Suprapubic skin (tissue), 4 donors: ENCODE data around the gene CDC42SE2. TPM values are rescaled to one million over a fixed set of nuclear protein-coding genes. Genes with fewer than 3 reads are reported as not detected.

Experiments
- DNase-seq, 2 donors: peaks; one replicate each; pipeline ENCODE4 v3.0.0-alpha.2; 2019; ENCODE audit warnings: low spot score in 2 of 2
- H3K27ac ChIP-seq: fragments of 200-600 bp; sonication (generic); one replicate; pipeline ENCODE4 v1.5.1; 2019
- H3K27me3 ChIP-seq: fragments of 200-600 bp; sonication (generic); one replicate; pipeline ENCODE4 v1.5.1; 2019
- H3K36me3 ChIP-seq: fragments of 200-600 bp; sonication (generic); one replicate; pipeline ENCODE4 v1.5.1; 2019
- H3K4me1 ChIP-seq: fragments of 200-600 bp; sonication (generic); one replicate; pipeline ENCODE4 v1.5.1; 2019
- H3K4me3 ChIP-seq: fragments of 200-600 bp; sonication (generic); one replicate; pipeline ENCODE4 v1.5.1; 2019; ENCODE audit warnings: mild to moderate bottlenecking
- H3K9me3 ChIP-seq: fragments of 200-600 bp; sonication (generic); one replicate; pipeline ENCODE4 v1.5.1; 2019
- CTCF ChIP-seq, 2 donors: fragments of 200-600 bp in 1 of 2; fragments of 450-650 bp in 1 of 2; sonication (generic) in 1 of 2; IDR thresholded peaks; one replicate each; pipeline ENCODE4 v1.5.1; 2016 to 2019; ENCODE audit warnings: antibody characterized with exemption in 2 of 2, mild to moderate bottlenecking in 1 of 2, moderate library complexity in 1 of 2
- EP300 ChIP-seq: sonication (generic); formaldehyde crosslinking; IDR thresholded peaks from one replicate; pipeline ENCODE4 v1.6.1; 2017; ENCODE audit warnings: antibody characterized with exemption
- POLR2A ChIP-seq, 2 donors: fragments of 450-650 bp; IDR thresholded peaks; one replicate each; pipeline ENCODE4 v1.6.1; 2017; ENCODE audit warnings: antibody characterized with exemption in 2 of 2, mild to moderate bottlenecking in 2 of 2, moderate library complexity in 2 of 2
- POLR2AphosphoS5 ChIP-seq, 3 donors: sonication (generic); formaldehyde crosslinking; IDR thresholded peaks; one replicate each; pipeline ENCODE4 v1.6.1; 2017; ENCODE audit warnings: antibody characterized with exemption in 3 of 3
- WGBS: methylation state at CpG from one replicate; pipeline ENCODE4 v1.1.5; 2018; 5-methylcytosine and 5-hydroxymethylcytosine counted together
- total RNA-seq, 4 donors: library from RNA; depleted of rRNA; stranded (reverse); fragments of >200 nt; gene quantifications; one replicate each; pipeline ENCODE4 v1.1.0, GENCODE V29; 2016

CDC42SE2 gene
- total RNA-seq, 4 donors from 2014 or later, result 32.4 to 46.6 (median 36.7) TPM

GRCh38 chr5:131318455-131318854, 54.6 kb downstream of the CDC42SE2 start:
- no peaks in the 10 kb centered on the region for H3K9me3 ChIP-seq
- no peak overlapping the region for H3K27ac ChIP-seq
- H3K36me3 ChIP-seq, result peaks cover 13% of the 10 kb centered on the region
- peaks cover 8% of the 10 kb centered on the region for H3K4me1 ChIP-seq
- H3K4me3 ChIP-seq, result no peak overlapping the region
- DNase-seq, result no peak
- H3K27me3 ChIP-seq, result no peaks in the 10 kb centered on the region
- TF ChIP-seq EP300 (no peak), CTCF (IDR thresholded peaks at IDR 0.05) (no peak), POLR2AphosphoS5 (IDR thresholded peaks at IDR 0.05) (no peak), POLR2A (IDR thresholded peaks at IDR 0.05) (no peak)

- no peak overlapping the region for H3K4me3 ChIP-seq
- peaks cover 13% of the 10 kb centered on the region for H3K36me3 ChIP-seq
- no peaks in the 10 kb centered on the region for H3K9me3 ChIP-seq
- no peak overlapping the region for H3K27ac ChIP-seq
- TF ChIP-seq POLR2AphosphoS5 (IDR thresholded peaks at IDR 0.05) (no peak), POLR2A (IDR thresholded peaks at IDR 0.05) (no peak), CTCF (IDR thresholded peaks at IDR 0.05) (no peak), EP300 (no peak)
- 49% methylated on average over 2 of the region's 2 CpGs for WGBS
- no peaks in the 10 kb centered on the region for H3K27me3 ChIP-seq
- peaks cover 11% of the 10 kb centered on the region for H3K4me1 ChIP-seq
- DNase-seq, result no peak
These were observed 57.2 kb downstream of the CDC42SE2 start for GRCh38 chr5:131321066-131321465.

- Histone ChIP-seq H3K4me1 (peaks cover 11% of the 10 kb centered on the region), H3K27me3 (no peaks in the 10 kb centered on the region), H3K4me3 (no peak overlapping the region), H3K9me3 (no peaks in the 10 kb centered on the region), H3K36me3 (peaks cover 8% of the 10 kb centered on the region), H3K27ac (no peak overlapping the region)
- DNase-seq, result no peak
- 87% methylated on average over 4 of the region's 4 CpGs for WGBS
- TF ChIP-seq CTCF (IDR thresholded peaks at IDR 0.05) (no peak), POLR2A (IDR thresholded peaks at IDR 0.05) (no peak), EP300 (no peak), POLR2AphosphoS5 (IDR thresholded peaks at IDR 0.05) (no peak)
These were observed 59.1 kb downstream of the CDC42SE2 start for GRCh38 chr5:131322926-131323325.

- no peaks in the 10 kb centered on the region for H3K27me3 ChIP-seq
- no peak overlapping the region for H3K4me3 ChIP-seq
- H3K4me1 ChIP-seq, result peaks cover 12% of the 10 kb centered on the region
- H3K36me3 ChIP-seq, result peaks cover 8% of the 10 kb centered on the region
- H3K27ac ChIP-seq, result no peak overlapping the region
- TF ChIP-seq POLR2AphosphoS5 (IDR thresholded peaks at IDR 0.05) (no peak), CTCF (IDR thresholded peaks at IDR 0.05) (no peak), POLR2A (IDR thresholded peaks at IDR 0.05) (no peak), EP300 (no peak)
- DNase-seq, result no peak
- no peaks in the 10 kb centered on the region for H3K9me3 ChIP-seq
These were observed 59.5 kb downstream of the CDC42SE2 start for GRCh38 chr5:131323378-131323777.

GRCh38 chr5:131324303-131324702, 60.5 kb downstream of the CDC42SE2 start:
- Histone ChIP-seq H3K9me3 (no peaks in the 10 kb centered on the region), H3K4me1 (peaks cover 21% of the 10 kb centered on the region), H3K27me3 (no peaks in the 10 kb centered on the region), H3K36me3 (no peaks in the 10 kb centered on the region), H3K4me3 (no peak overlapping the region), H3K27ac (no peak overlapping the region)
- 13% methylated on average over 1 of the region's 1 CpG for WGBS
- DNase-seq, result no peak
- no peak for TF ChIP-seq EP300
- no peak for TF ChIP-seq POLR2AphosphoS5 (IDR thresholded peaks at IDR 0.05)
- TF ChIP-seq CTCF (IDR thresholded peaks at IDR 0.05), result no peak
- TF ChIP-seq POLR2A (IDR thresholded peaks at IDR 0.05), result no peak
